GM21786 (cell line): ENCODE measurements around the gene CDRT4.

ENCODE experiments used
- ATAC-seq: cut with Tn5 transposase; IDR thresholded peaks from one replicate; pipeline ENCODE4 v1.9.1; 2021; ENCODE audit not compliant: unreplicated experiment

The CDRT4 gene

GRCh38 chr17:15492791-15493692 is 25.6 kb upstream of the CDRT4 start:
- ATAC-seq, result no peak

- ATAC-seq, result no peak
Observed at GRCh38 chr17:15492186-15492585, 24.8 kb upstream of the CDRT4 start.

GRCh38 chr17:15490634-15491261 is 23.3 kb upstream of the CDRT4 start:
- no peak for ATAC-seq

GRCh38 chr17:15488557-15488956 is 21.1 kb upstream of the CDRT4 start:
- ATAC-seq, result no peak

GRCh38 chr17:15485045-15485444 is 17.6 kb upstream of the CDRT4 start:
- no peak for ATAC-seq

- ATAC-seq, result no peak
Observed at GRCh38 chr17:15483431-15483830, 16.0 kb upstream of the CDRT4 start.

GRCh38 chr17:15482476-15482875 is 15.1 kb upstream of the CDRT4 start:
- no peak for ATAC-seq

GRCh38 chr17:15481481-15481880 is 14.1 kb upstream of the CDRT4 start:
- no peak for ATAC-seq

GRCh38 chr17:15480204-15480603 is 12.8 kb upstream of the CDRT4 start:
- no peak for ATAC-seq

- no peak for ATAC-seq
Observed at GRCh38 chr17:15479703-15480102, 12.3 kb upstream of the CDRT4 start.

GRCh38 chr17:15478845-15479244 is 11.4 kb upstream of the CDRT4 start:
- ATAC-seq, result no peak

- no peak for ATAC-seq
Observed at GRCh38 chr17:15475631-15476354, 8.4 kb upstream of the CDRT4 start.

GRCh38 chr17:15472891-15473290 is 5.5 kb upstream of the CDRT4 start:
- no peak for ATAC-seq

- ATAC-seq, result no peak
Observed at GRCh38 chr17:15470536-15470935, 3.1 kb upstream of the CDRT4 start.

- ATAC-seq, result no peak
Observed at GRCh38 chr17:15469260-15469659, 1.8 kb upstream of the CDRT4 start.

GRCh38 chr17:15468126-15468525 is 705 bp upstream of the CDRT4 start:
- no peak for ATAC-seq

- ATAC-seq, result no peak
Observed at GRCh38 chr17:15466131-15466530, 1.3 kb downstream of the CDRT4 start.

- no peak for ATAC-seq
Observed at GRCh38 chr17:15465045-15465701, 2.2 kb downstream of the CDRT4 start.

GRCh38 chr17:15464231-15464985 is 3.0 kb downstream of the CDRT4 start:
- ATAC-seq, result no peak

GRCh38 chr17:15462976-15463772 is 4.2 kb downstream of the CDRT4 start:
- no peak for ATAC-seq
